ENCODE measurements around the gene MKNK2.

DNA sequence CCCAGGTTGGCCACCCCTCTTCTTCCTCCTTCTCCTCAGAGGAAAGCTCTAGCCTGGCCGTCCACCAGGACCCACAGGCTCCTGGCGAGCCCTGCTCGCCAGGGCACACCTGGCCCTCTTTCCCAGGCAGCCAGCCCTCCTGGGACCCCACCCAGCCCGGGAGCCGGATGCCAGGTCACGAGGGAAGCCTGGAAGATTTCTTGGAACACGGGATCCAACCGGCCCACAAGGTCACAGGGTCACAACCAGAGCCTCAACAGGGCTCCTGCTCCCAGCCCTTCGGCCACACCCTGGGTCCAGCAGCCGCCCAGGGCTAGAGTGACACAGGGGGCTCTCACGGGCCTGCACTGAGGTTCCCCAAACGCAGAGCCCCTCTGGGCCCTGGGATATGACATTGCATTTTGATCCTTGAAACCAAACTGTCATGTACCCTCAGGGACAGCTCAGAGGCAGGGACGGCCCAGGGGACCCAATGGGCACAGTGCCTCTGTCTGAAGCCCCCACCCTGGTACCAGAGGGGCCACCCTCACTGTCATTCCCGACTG is 5.5 kb downstream of the MKNK2 start:
- no peak for TF ChIP-seq ZNF274 (IDR thresholded peaks at IDR 0.05; ENCODE audit: low read depth, low read length)
- no peak for TF ChIP-seq SUZ12 (IDR thresholded peaks at IDR 0.05; ENCODE audit: extremely low read depth, insufficient read depth, insufficient read length)

Data from NT2/D1 (cell line).